HepG2 (cell line): ENCODE results near the gene KMT2A. TPM values are rescaled to one million over a fixed set of nuclear protein-coding genes. Genes with fewer than 3 reads are reported as not detected.

ENCODE experiments used
- ARNT ChIP-seq: fragments of 450-650 bp; IDR thresholded peaks from 2 replicates; pipeline ENCODE4 v1.6.1; 2017
- FOXA1 ChIP-seq, 2 experiments: fragments of 450-650 bp in 1 of 2; sonication (generic) in 1 of 2; formaldehyde crosslinking in 1 of 2; IDR thresholded peaks; 2 replicates each; pipeline versions ENCODE4 v1.4.0 to v1.6.1; 2016 to 2020; ENCODE audit warnings: missing genetic modification reagents in 1 of 2
- FOXJ3 ChIP-seq: sonication (generic); formaldehyde crosslinking; IDR thresholded peaks from 2 replicates; pipeline ENCODE4 v1.4.0; 2020; ENCODE audit warnings: missing genetic modification reagents, mild to moderate bottlenecking, borderline replicate concordance
- GZF1 ChIP-seq: sonication (generic); formaldehyde crosslinking; IDR thresholded peaks from 2 replicates; pipeline ENCODE4 v1.5.1; 2020; ENCODE audit warnings: mild to moderate bottlenecking, missing genetic modification reagents
- NFE2L1 ChIP-seq: sonication (generic); formaldehyde crosslinking; IDR thresholded peaks from 2 replicates; pipeline ENCODE4 v1.4.0; 2020; ENCODE audit warnings: missing genetic modification reagents, mild to moderate bottlenecking, borderline replicate concordance
- NFKB2 ChIP-seq: sonication (generic); formaldehyde crosslinking; IDR thresholded peaks from 2 replicates; pipeline ENCODE4 v1.4.0; 2020; ENCODE audit warnings: missing genetic modification reagents, borderline replicate concordance
- POLR2A ChIP-seq, 2 experiments: IDR thresholded peaks; 2 replicates each; pipeline ENCODE4 v1.6.1; 2011; ENCODE audit warnings: low read depth in 2 of 2, low read length in 2 of 2, mild to moderate bottlenecking in 1 of 2, moderate library complexity in 1 of 2; ENCODE audit not compliant: insufficient read depth in 1 of 2
- POLR2G ChIP-seq: fragments of 200-400 bp; formaldehyde crosslinking; IDR thresholded peaks from 2 replicates; pipeline ENCODE4 v1.6.1; 2018; ENCODE audit warnings: mild to moderate bottlenecking, low read depth, low read length, moderate library complexity
- SIX4 ChIP-seq: sonication (generic); formaldehyde crosslinking; IDR thresholded peaks from 2 replicates; pipeline ENCODE4 v1.4.0; 2020; ENCODE audit warnings: missing genetic modification reagents
- ZFP41 ChIP-seq: sonication (generic); formaldehyde crosslinking; IDR thresholded peaks from 2 replicates; pipeline ENCODE4 v1.4.0; 2020; ENCODE audit warnings: mild to moderate bottlenecking, missing genetic modification reagents, borderline replicate concordance
- ZNF350 ChIP-seq: sonication (generic); formaldehyde crosslinking; IDR thresholded peaks from 2 replicates; pipeline ENCODE4 v1.4.0; 2020; ENCODE audit warnings: mild to moderate bottlenecking, low read depth, missing genetic modification reagents, borderline replicate concordance
- ZNF607 ChIP-seq: sonication (generic); formaldehyde crosslinking; IDR thresholded peaks from 2 replicates; pipeline ENCODE4 v1.5.1; 2020; ENCODE audit warnings: missing genetic modification reagents, mild to moderate bottlenecking, borderline replicate concordance
- ZNF747 ChIP-seq: sonication (generic); formaldehyde crosslinking; IDR thresholded peaks from 2 replicates; pipeline ENCODE4 v1.8.1; 2023; ENCODE audit warnings: missing genetic modification reagents, mild to moderate bottlenecking, borderline replicate concordance
- ZNF816 ChIP-seq: sonication (generic); formaldehyde crosslinking; IDR thresholded peaks from 2 replicates; pipeline ENCODE4 v1.8.0; 2022; ENCODE audit warnings: missing genetic modification reagents, mild to moderate bottlenecking, borderline replicate concordance
- ZSCAN29 ChIP-seq: sonication (generic); formaldehyde crosslinking; conservative IDR thresholded peaks from 2 replicates; pipeline ENCODE4 v1.4.0; 2020; ENCODE audit warnings: mild to moderate bottlenecking, missing genetic modification reagents
- polyA plus RNA-seq, 8 experiments: library from polyadenylated mRNA; depleted of rRNA in 3 of 8; stranded (reverse) in 7 of 8; unstranded in 1 of 8; fragments of >200 nt; fragmentation: Illumina TruSeq in 4 of 8; extraction: Trizol in 4 of 8; gene quantifications; 2 replicates each; pipeline versions ENCODE4 v1.2.1 to v1.2.3, GENCODE V29; 2011 to 2016; ENCODE audit warnings: low read depth in 4 of 8, missing spikeins in 1 of 8, mixed read lengths in 1 of 8; ENCODE audit not compliant: insufficient read depth in 1 of 8
- total RNA-seq, 5 experiments: library from RNA; depleted of rRNA; stranded (reverse); fragments of >200 nt; fragmentation: Illumina TruSeq; extraction: Trizol; gene quantifications; 2 replicates each; pipeline ENCODE4 v1.2.3, GENCODE V29; 2016; ENCODE audit warnings: low read depth in 1 of 5
- TF ChIP-seq, protein P1 (sequence below): IDR thresholded peaks from 2 replicates; pipeline ENCODE4 v1.6.1; 2016; ENCODE audit warnings: low read depth, control low read depth
- TF ChIP-seq, protein P2 (sequence below): sonication (generic); formaldehyde crosslinking; IDR thresholded peaks from 2 replicates; pipeline ENCODE4 v1.5.0; 2020; ENCODE audit warnings: missing genetic modification reagents, mild to moderate bottlenecking, borderline replicate concordance
- TF ChIP-seq, protein P3 (sequence below): sonication (generic); formaldehyde crosslinking; IDR thresholded peaks from 2 replicates; pipeline ENCODE4 v1.4.0; 2020; ENCODE audit warnings: missing genetic modification reagents, low read depth, mild to moderate bottlenecking, borderline replicate concordance
- TF ChIP-seq, protein P4 (sequence below): sonication (generic); formaldehyde crosslinking; conservative IDR thresholded peaks from 2 replicates; pipeline ENCODE4 v1.8.0; 2022; ENCODE audit warnings: mild to moderate bottlenecking, moderate library complexity, missing genetic modification reagents
- TF ChIP-seq, protein P5 (sequence below): IDR thresholded peaks from 2 replicates; pipeline ENCODE4 v1.6.1; 2016; ENCODE audit warnings: mild to moderate bottlenecking

The KMT2A gene
- total and polyA plus RNA-seq, 2 of the 13 experiments (the other 11 are each of a cell fraction or from before 2014, with no cell fraction given), result 12.4 to 20.0 TPM

DNA sequence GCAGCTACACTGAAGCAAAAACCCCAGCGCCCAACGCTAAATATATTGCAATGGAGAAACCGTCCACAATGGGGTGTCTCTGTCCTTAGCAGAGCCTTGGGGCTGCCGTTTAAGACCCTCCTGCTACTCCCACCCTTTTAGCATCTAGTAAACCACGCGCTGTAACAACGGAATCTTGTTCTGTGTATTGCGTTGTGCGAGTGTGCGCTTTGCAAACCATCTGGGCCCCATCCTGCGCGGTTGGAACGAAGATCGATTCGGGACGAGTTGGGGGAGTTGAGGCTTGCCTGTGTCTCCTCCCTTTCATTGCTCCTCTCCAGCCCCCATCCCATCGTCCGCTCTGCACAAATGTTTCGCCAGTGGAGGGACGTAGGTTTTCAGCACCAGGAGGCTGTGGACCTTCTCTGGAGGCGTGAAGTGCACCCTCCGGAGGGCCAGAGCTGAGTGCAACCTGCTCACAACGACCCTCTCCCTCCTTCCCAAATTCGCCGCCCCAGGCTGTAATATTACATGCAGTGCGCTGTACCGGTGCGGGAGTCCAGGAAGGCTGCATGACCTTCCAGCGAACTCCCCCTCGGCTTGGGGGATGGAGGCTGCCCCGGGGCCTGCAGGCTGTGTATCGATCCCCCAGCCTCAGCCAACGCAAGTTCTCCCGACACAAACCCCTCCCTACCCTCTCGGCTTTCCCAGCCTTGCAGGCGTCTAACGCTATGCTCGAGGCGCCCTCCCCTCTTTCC is 1.6 kb upstream of the KMT2A start (continued):
- no peak for TF ChIP-seq NFKB2
- no peak for TF ChIP-seq ARNT
- TF ChIP-seq GZF1 (CRISPR knock-in tag), result 0 out of 2 replicates have a peak, but pooled peaks have one; percentile 32
- TF ChIP-seq, protein P1, sequence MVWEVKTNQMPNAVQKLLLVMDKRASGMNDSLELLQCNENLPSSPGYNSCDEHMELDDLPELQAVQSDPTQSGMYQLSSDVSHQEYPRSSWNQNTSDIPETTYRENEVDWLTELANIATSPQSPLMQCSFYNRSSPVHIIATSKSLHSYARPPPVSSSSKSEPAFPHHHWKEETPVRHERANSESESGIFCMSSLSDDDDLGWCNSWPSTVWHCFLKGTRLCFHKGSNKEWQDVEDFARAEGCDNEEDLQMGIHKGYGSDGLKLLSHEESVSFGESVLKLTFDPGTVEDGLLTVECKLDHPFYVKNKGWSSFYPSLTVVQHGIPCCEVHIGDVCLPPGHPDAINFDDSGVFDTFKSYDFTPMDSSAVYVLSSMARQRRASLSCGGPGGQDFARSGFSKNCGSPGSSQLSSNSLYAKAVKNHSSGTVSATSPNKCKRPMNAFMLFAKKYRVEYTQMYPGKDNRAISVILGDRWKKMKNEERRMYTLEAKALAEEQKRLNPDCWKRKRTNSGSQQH, result no peak
- TF ChIP-seq SIX4 (CRISPR knock-in tag), result no peak
- TF ChIP-seq ZNF607 (CRISPR knock-in tag), result no peak
- peak; percentile 9 to 26; a peak in 1 of 4 replicates for TF ChIP-seq POLR2A (IDR thresholded peaks at IDR 0.05; ENCODE audit: insufficient read depth in 1 of 2, low read depth in 2 of 2, low read length in 2 of 2)
- TF ChIP-seq, protein P2, sequence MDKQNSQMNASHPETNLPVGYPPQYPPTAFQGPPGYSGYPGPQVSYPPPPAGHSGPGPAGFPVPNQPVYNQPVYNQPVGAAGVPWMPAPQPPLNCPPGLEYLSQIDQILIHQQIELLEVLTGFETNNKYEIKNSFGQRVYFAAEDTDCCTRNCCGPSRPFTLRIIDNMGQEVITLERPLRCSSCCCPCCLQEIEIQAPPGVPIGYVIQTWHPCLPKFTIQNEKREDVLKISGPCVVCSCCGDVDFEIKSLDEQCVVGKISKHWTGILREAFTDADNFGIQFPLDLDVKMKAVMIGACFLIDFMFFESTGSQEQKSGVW, result no peak
- TF ChIP-seq ZFP41, result no peak
- TF ChIP-seq NFE2L1 (CRISPR knock-in tag), result no peak
- peak; percentile 54; the same call in 1 of the 2 replicates for TF ChIP-seq ZSCAN29
- TF ChIP-seq ZNF816 (CRISPR knock-in tag), result no peak
- TF ChIP-seq FOXJ3 (CRISPR knock-in tag), result no peak
- TF ChIP-seq POLR2G, result no peak
- peak; percentile 47; the same call in 1 of the 2 replicates for TF ChIP-seq ZNF350 (CRISPR knock-in tag)
- TF ChIP-seq FOXA1 (IDR thresholded peaks at IDR 0.05), result no peak
- no peak for TF ChIP-seq FOXA1 (CRISPR knock-in tag; IDR thresholded peaks at IDR 0.05)
- TF ChIP-seq, protein P3, sequence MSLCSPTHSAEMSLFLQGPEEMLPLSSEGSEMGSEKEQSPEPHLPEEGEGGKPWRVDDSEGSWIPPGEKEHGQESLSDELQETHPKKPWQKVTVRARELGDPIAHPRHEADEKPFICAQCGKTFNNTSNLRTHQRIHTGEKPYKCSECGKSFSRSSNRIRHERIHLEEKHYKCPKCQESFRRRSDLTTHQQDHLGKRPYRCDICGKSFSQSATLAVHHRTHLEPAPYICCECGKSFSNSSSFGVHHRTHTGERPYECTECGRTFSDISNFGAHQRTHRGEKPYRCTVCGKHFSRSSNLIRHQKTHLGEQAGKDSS, result 0 out of 2 replicates have a peak, but pooled peaks have one; percentile 40
- TF ChIP-seq ZNF747 (CRISPR knock-in tag), result no peak; the same call in 1 of the 2 replicates
- TF ChIP-seq, protein P4, sequence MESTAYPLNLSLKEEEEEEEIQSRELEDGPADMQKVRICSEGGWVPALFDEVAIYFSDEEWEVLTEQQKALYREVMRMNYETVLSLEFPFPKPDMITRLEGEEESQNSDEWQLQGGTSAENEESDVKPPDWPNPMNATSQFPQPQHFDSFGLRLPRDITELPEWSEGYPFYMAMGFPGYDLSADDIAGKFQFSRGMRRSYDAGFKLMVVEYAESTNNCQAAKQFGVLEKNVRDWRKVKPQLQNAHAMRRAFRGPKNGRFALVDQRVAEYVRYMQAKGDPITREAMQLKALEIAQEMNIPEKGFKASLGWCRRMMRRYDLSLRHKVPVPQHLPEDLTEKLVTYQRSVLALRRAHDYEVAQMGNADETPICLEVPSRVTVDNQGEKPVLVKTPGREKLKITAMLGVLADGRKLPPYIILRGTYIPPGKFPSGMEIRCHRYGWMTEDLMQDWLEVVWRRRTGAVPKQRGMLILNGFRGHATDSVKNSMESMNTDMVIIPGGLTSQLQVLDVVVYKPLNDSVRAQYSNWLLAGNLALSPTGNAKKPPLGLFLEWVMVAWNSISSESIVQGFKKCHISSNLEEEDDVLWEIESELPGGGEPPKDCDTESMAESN (CRISPR knock-in tag), result peak; percentile 53; the same call in 1 of the 2 replicates
- TF ChIP-seq, protein P5, sequence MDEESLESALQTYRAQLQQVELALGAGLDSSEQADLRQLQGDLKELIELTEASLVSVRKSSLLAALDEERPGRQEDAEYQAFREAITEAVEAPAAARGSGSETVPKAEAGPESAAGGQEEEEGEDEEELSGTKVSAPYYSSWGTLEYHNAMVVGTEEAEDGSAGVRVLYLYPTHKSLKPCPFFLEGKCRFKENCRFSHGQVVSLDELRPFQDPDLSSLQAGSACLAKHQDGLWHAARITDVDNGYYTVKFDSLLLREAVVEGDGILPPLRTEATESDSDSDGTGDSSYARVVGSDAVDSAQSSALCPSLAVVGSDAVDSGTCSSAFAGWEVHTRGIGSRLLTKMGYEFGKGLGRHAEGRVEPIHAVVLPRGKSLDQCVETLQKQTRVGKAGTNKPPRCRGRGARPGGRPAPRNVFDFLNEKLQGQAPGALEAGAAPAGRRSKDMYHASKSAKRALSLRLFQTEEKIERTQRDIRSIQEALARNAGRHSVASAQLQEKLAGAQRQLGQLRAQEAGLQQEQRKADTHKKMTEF (CRISPR knock-in tag), result no peak
